Activated CD8-positive, alpha-beta memory T cell treated with anti-CD3 and anti-CD28 coated beads for 48 hours (primary cell): ENCODE results near the gene TREML2.

ENCODE experiments used
- DNase-seq, 3 experiments: peaks; one replicate each; pipeline ENCODE4 v3.0.0-alpha.2; 2020; ENCODE audit warnings: low read depth in 2 of 3, low spot score in 2 of 3

Gene TREML2

GRCh38 chr6:41150671-41151070 lies 50.3 kb downstream of the TREML2 start:
- DNase-seq = no peak

GRCh38 chr6:41147917-41148316 lies 53.0 kb downstream of the TREML2 start:
- DNase-seq = no peak
